Measurements from ENCODE around the gene PSMC3IP. TPM values are rescaled to one million over a fixed set of nuclear protein-coding genes. Genes with fewer than 3 reads are reported as not detected.
"Not testable (repeated sequence)": the region's sequence is repeated elsewhere in the genome, so short reads cannot be mapped to it uniquely, and the experiment has no call there.

The PSMC3IP gene
- total RNA-seq, 1 experiment from 2014 or later = 17.4 TPM

GRCh38 chr17:42561897-42562387 lies 15.6 kb downstream of the PSMC3IP start, which contains the start of gene COASY:
COASY (plus strand) TSS chr17:42562148; CDS start chr17:42562623, 475 bp downstream.
- DNase-seq (ENCODE audit: low read depth) = peak; percentile 95

GRCh38 chr17:42560246-42560645 lies 17.3 kb downstream of the PSMC3IP start:
- DNase-seq (ENCODE audit: low read depth) = no peak

GRCh38 chr17:42559075-42559474 lies 18.5 kb downstream of the PSMC3IP start:
- DNase-seq (ENCODE audit: low read depth) = no peak

- not testable (repeated sequence) for DNase-seq (ENCODE audit: low read depth)
These were observed 21.4 kb downstream of the PSMC3IP start for GRCh38 chr17:42555961-42556617.

- no peak for DNase-seq (ENCODE audit: low read depth)
These were observed 22.4 kb downstream of the PSMC3IP start for GRCh38 chr17:42555122-42555622.

- DNase-seq (ENCODE audit: low read depth) = peak; percentile 87
These were observed 23.0 kb downstream of the PSMC3IP start for GRCh38 chr17:42554250-42555121.

GRCh38 chr17:42553866-42554249 lies 23.7 kb downstream of the PSMC3IP start:
- no peak for DNase-seq (ENCODE audit: low read depth)

GRCh38 chr17:42553161-42553818 lies 24.2 kb downstream of the PSMC3IP start:
- no peak for DNase-seq (ENCODE audit: low read depth)

GRCh38 chr17:42552736-42553135 lies 24.8 kb downstream of the PSMC3IP start, which contains the start of gene HSD17B1:
HSD17B1 (plus strand) TSS chr17:42552923; CDS start chr17:42552934, 11 bp downstream.
- not testable (repeated sequence) for DNase-seq (ENCODE audit: low read depth)

- no peak for DNase-seq (ENCODE audit: low read depth)
These were observed 28.4 kb downstream of the PSMC3IP start for GRCh38 chr17:42548993-42549755.

- DNase-seq (ENCODE audit: low read depth) = peak; percentile 82
These were observed 29.3 kb downstream of the PSMC3IP start for GRCh38 chr17:42548070-42548837.

GRCh38 chr17:42547698-42548069 lies 29.8 kb downstream of the PSMC3IP start:
- no peak for DNase-seq (ENCODE audit: low read depth)

GRCh38 chr17:42547001-42547461 lies 30.5 kb downstream of the PSMC3IP start:
- no peak for DNase-seq (ENCODE audit: low read depth)

GRCh38 chr17:42545755-42546505 lies 31.6 kb downstream of the PSMC3IP start:
- DNase-seq (ENCODE audit: low read depth) = not testable (repeated sequence)

GRCh38 chr17:42544874-42545283 lies 32.6 kb downstream of the PSMC3IP start:
- no peak for DNase-seq (ENCODE audit: low read depth)

GRCh38 chr17:42543190-42544079 lies 34.1 kb downstream of the PSMC3IP start:
- no peak for DNase-seq (ENCODE audit: low read depth)

GRCh38 chr17:42541041-42541833 lies 36.3 kb downstream of the PSMC3IP start:
- no peak for DNase-seq (ENCODE audit: low read depth)

GRCh38 chr17:42540558-42540957 lies 37.0 kb downstream of the PSMC3IP start:
- not testable (repeated sequence) for DNase-seq (ENCODE audit: low read depth)
